GM12878 (cell line): ENCODE measurements around the gene FERMT3. TPM values are rescaled to one million over a fixed set of nuclear protein-coding genes. Genes with fewer than 3 reads are reported as not detected.

Source experiments
- BCL11A ChIP-seq: IDR thresholded peaks from 2 replicates; pipeline ENCODE4 v1.6.1; 2011; ENCODE audit warnings: low read depth, low read length
- BHLHE40 ChIP-seq, 2 experiments: fragments of 450-650 bp in 1 of 2; IDR thresholded peaks; 2 replicates each; pipeline ENCODE4 v1.6.1; 2011 to 2017; ENCODE audit warnings: low read depth in 2 of 2, borderline replicate concordance in 1 of 2, improper control_type of control experiment in 1 of 2, low read length in 1 of 2, mild to moderate bottlenecking in 1 of 2
- BMI1 ChIP-seq: fragments of 450-650 bp; IDR thresholded peaks from 2 replicates; pipeline ENCODE4 v1.6.1; 2016; ENCODE audit warnings: mild to moderate bottlenecking, moderate library complexity, borderline replicate concordance
- CBX3 ChIP-seq: fragments of 200-600 bp; sonication (generic); IDR thresholded peaks from 2 replicates; pipeline ENCODE4 v1.6.1; 2016; ENCODE audit warnings: low read depth, borderline replicate concordance
- CEBPZ ChIP-seq: fragments of 150-350 bp; IDR thresholded peaks from 2 replicates; pipeline ENCODE4 v1.6.1; 2016; ENCODE audit warnings: low read depth, low read length
- CHD4 ChIP-seq: fragments of 200-600 bp; sonication (generic); IDR thresholded peaks from 2 replicates; pipeline ENCODE4 v1.6.1; 2016; ENCODE audit warnings: mild to moderate bottlenecking
- E2F4 ChIP-seq: IDR thresholded peaks from 2 replicates; pipeline ENCODE4 v1.6.1; 2012; ENCODE audit warnings: low read depth, low read length, improper control_type of control experiment
- IKZF2 ChIP-seq, 2 experiments: fragments of 450-650 bp; IDR thresholded peaks; 2 replicates each; pipeline ENCODE4 v1.6.1; 2017; ENCODE audit warnings: mild to moderate bottlenecking in 2 of 2, moderate library complexity in 2 of 2
- KLF5 ChIP-seq: fragments of 450-650 bp; IDR thresholded peaks from 2 replicates; pipeline ENCODE4 v1.6.1; 2014; ENCODE audit warnings: mild to moderate bottlenecking; ENCODE audit not compliant: partially characterized antibody
- MAX ChIP-seq: IDR thresholded peaks from 2 replicates; pipeline ENCODE4 v1.6.1; 2012; ENCODE audit warnings: low read depth, low read length, improper control_type of control experiment
- MTA2 ChIP-seq: fragments of 450-650 bp; IDR thresholded peaks from 2 replicates; pipeline ENCODE4 v1.6.1; 2016; ENCODE audit warnings: low read depth, mild to moderate bottlenecking, moderate library complexity
- NR2F1 ChIP-seq: fragments of 450-650 bp; conservative IDR thresholded peaks from 2 replicates; pipeline ENCODE4 v1.6.1; 2017; ENCODE audit warnings: mild to moderate bottlenecking
- SP1 ChIP-seq: IDR thresholded peaks from one replicate; pipeline ENCODE4 v1.6.1; 2011; ENCODE audit warnings: low read depth, low read length
- SPI1 ChIP-seq: IDR thresholded peaks from 2 replicates; pipeline ENCODE4 v1.6.1; 2011; ENCODE audit warnings: low read depth, mild to moderate bottlenecking, low read length, moderate library complexity, borderline replicate concordance; ENCODE audit not compliant: insufficient read depth
- SRF ChIP-seq, 2 experiments: IDR thresholded peaks; 2 replicates each; pipeline ENCODE4 v1.6.1; 2011; ENCODE audit warnings: low read depth in 2 of 2, low read length in 2 of 2, mild to moderate bottlenecking in 1 of 2, moderate library complexity in 1 of 2
- SUZ12 ChIP-seq: fragments of 200-600 bp; sonication (generic); IDR thresholded peaks from one replicate; pipeline ENCODE4 v1.6.1; 2018; ENCODE audit warnings: antibody characterized with exemption, mild to moderate bottlenecking; ENCODE audit not compliant: unreplicated experiment
- TARDBP ChIP-seq: IDR thresholded peaks from 2 replicates; pipeline ENCODE4 v1.6.1; 2016; ENCODE audit warnings: borderline replicate concordance
- TCF3 ChIP-seq: IDR thresholded peaks from 2 replicates; pipeline ENCODE4 v1.6.1; 2012; ENCODE audit warnings: low read depth, mild to moderate bottlenecking, low read length, borderline replicate concordance; ENCODE audit not compliant: insufficient read depth
- ZBED1 ChIP-seq: IDR thresholded peaks from 2 replicates; pipeline ENCODE4 v1.6.1; 2016; ENCODE audit warnings: borderline replicate concordance
- ZBTB40 ChIP-seq: fragments of 450-650 bp; IDR thresholded peaks from 2 replicates; pipeline ENCODE4 v1.6.1; 2016; ENCODE audit warnings: mild to moderate bottlenecking, moderate library complexity, borderline replicate concordance
- polyA plus RNA-seq, 11 experiments: library from polyadenylated mRNA; depleted of rRNA in 4 of 11; unstranded in 6 of 11; stranded (reverse) in 5 of 11; fragments of >200 nt; fragmentation: Nextera tagmentation in 4 of 11; fragmentation: Illumina TruSeq in 1 of 11; extraction: Ambion mirVana in 4 of 11; extraction: Trizol in 1 of 11; gene quantifications; 1 replicate in 1 of 11; 2 replicates in 10 of 11; pipeline versions ENCODE4 v1.2.1 to v1.2.3, GENCODE V29; 2011 to 2016; ENCODE audit warnings: inconsistent platforms in 2 of 11, missing spikeins in 2 of 11, low read depth in 1 of 11
- total RNA-seq, 4 experiments: library from RNA; depleted of rRNA in 3 of 4; stranded (reverse); fragments of >200 nt in 3 of 4; fragmentation: Illumina TruSeq in 1 of 4; extraction: Trizol in 1 of 4; gene quantifications; 2 replicates each; pipeline versions ENCODE4 v1.2.1 to v1.2.3, GENCODE V29; 2013 to 2021

The FERMT3 gene
- total and polyA plus RNA-seq, 10 of the 15 experiments (the other 5 are each of a cell fraction or from before 2014, with no cell fraction given): 2.0 to 211 (median 114) TPM

- TF ChIP-seq BHLHE40 (IDR thresholded peaks at IDR 0.05; ENCODE audit: borderline replicate concordance in 1 of 2, low read depth in 2 of 2, low read length in 1 of 2) (peak in 1 of 2 experiments; percentile 53; a peak in 1 of 4 replicates), IKZF2 (IDR thresholded peaks at IDR 0.05) (0 out of 4 replicates have a peak, but pooled peaks of 1 of the 2 experiments have one; percentile 8), ZBED1 (no peak), BMI1 (no peak), TARDBP (no peak), SP1 (no peak), SRF (IDR thresholded peaks at IDR 0.05; ENCODE audit: low read depth in 2 of 2, low read length in 2 of 2) (no peak), TCF3 (peak; percentile 63; the same call in 1 of the 2 replicates), CEBPZ (no peak), E2F4 (no peak), CBX3 (no peak), CHD4 (no peak), KLF5 (no peak), NR2F1 (0 out of 2 replicates have a peak, but pooled peaks have one; percentile 13), BCL11A (0 out of 2 replicates have a peak, but pooled peaks have one; percentile 8), MAX (no peak), SUZ12 (no peak), MTA2 (no peak), SPI1 (peak; percentile 41; the same call in 1 of the 2 replicates), ZBTB40 (no peak)
These were observed 38.9 kb downstream of the FERMT3 start (continued) for GRCh38 chr11:64245401-64245796.
